HG03342 (cell line): ENCODE results near the gene TICAM2.

ENCODE experiments used
- ATAC-seq: cut with Tn5 transposase; IDR thresholded peaks from one replicate; pipeline ENCODE4 v1.9.1; 2021; ENCODE audit warnings: mild to moderate bottlenecking, moderate library complexity; ENCODE audit not compliant: unreplicated experiment

The TICAM2 gene

DNA sequence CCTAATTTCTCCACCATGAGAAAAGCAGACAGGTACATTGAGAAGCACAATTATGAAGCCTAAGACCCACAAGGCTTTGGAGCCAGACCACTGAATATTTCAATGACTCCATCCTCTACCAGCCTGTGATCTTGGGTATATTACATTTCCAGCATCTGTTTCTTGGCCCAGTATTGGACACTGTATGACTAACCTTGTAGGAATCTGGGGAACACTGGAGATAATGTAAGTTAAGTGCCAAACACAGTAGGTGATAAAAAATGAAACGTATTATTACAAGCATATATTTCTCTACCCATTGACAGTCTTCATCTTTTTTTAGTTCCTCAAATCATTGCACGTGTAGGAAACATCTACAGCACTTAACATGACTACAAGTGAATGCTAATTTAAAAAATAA, 29.1 kb downstream of the TICAM2 start:
- ATAC-seq: no peak

DNA sequence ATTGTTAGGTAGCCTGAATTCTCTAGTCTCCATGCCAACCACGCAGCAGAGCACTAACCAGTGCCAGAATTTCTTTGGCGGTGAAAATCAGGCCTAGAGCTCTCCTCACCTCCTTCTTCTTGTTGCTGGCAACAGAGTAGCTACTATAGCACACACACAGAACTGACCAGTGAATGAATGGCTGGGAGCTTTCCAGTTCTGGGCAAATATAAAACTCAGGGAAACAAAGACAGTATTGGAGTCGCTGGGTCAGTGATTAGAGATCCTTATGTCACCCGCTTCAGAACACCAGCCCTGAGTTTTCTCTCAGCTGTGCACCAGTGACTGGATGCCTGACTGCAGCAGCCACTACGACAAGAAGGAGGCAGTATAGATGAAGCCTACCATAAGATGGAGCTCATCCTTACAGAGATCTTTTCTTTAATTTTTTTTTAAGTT, 30.8 kb downstream of the TICAM2 start:
- no peak for ATAC-seq

DNA sequence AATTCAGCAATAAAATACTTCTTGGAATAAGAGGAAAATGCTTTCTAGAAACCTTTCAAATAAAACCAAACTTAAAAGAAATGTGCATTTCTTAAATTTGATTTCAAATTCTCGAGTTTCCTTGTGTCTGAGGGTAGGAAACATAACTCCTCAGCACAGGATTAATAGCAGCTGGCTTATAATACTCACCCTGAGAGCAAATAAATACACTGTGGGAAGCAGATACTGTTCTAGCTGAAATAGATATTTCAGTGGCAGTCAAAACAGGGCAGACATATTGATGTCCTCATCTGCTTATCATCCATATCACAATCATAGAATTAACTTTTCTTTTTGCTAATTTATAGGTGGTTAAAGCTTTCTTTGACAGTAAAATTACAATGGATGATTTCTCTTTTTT, 33.6 kb downstream of the TICAM2 start:
- no peak for ATAC-seq

GRCh38 chr5:115565233-115565632, 37.0 kb downstream of the TICAM2 start:
- no peak for ATAC-seq

GRCh38 chr5:115561176-115561575, 41.1 kb downstream of the TICAM2 start:
- ATAC-seq: no peak

GRCh38 chr5:115559524-115559923, 42.8 kb downstream of the TICAM2 start:
- no peak for ATAC-seq

DNA sequence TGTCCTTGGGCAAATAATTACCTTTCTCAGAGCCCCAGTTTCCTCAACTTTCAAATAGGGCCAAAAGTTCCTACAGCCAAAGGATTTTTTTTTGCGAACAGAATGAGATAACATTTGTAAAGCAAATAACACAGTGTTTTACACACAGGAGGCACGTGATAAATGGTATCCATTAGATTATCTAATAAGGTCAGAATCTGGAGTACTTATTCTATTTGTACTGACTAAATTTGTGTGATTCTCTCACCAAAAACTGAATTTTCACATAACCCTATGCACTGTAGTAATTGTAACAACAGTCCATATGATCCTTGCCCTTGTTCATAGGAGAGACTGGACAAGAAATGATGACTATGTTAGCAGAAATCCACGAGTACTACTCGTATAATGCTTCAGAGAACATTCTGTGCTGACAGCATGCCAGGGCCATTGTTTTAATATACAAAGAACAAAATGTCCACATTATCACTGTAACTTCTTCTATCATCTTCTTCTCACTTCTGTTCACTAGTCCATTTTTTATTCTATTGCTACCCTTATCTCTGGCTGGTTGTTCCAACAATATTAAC, 43.8 kb downstream of the TICAM2 start:
- no peak for ATAC-seq

- ATAC-seq: no peak
Measured at GRCh38 chr5:115557667-115558387, 44.5 kb downstream of the TICAM2 start.

DNA sequence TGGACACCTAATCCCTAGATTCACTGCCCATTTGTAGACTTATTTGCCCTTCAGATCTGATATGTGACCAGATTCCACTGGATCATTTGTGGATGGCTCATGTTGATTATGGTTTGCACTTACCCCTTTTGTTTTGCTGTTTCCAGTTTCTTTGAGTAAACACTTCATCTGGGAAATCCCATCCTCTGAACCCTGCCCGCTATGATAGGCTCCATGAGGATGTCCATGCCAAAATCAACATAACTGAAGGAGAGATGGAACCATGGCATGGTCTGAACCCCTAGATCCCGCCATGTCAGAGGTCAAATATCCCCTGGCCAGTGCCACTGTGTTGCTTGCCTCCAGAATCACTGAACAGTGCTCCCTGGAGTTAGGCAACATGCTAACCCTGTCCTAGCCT, 46.0 kb downstream of the TICAM2 start:
- no peak for ATAC-seq

GRCh38 chr5:115555084-115555633, 47.1 kb downstream of the TICAM2 start:
- no peak for ATAC-seq

- ATAC-seq: no peak
Measured at GRCh38 chr5:115553082-115553481, 49.2 kb downstream of the TICAM2 start.

DNA sequence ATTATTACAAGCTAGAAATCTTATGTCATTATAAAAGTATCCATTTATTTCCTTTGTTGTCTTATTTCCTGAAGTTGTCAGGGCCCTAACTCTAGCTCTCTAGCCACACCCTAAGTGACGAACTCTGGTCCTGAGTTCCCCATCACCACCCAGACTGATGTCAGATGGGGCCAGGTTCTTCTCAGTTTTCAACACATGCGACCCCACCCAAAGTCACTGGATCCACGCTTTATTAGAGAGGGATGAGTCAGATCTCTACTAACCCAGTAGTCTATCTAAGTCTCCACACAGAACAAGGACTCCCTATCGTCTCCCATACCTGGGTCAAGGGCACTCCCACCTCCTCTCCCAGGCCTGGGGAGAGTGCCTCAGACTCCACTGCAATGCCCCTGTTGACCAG, 50.9 kb downstream of the TICAM2 start:
- no peak for ATAC-seq

DNA sequence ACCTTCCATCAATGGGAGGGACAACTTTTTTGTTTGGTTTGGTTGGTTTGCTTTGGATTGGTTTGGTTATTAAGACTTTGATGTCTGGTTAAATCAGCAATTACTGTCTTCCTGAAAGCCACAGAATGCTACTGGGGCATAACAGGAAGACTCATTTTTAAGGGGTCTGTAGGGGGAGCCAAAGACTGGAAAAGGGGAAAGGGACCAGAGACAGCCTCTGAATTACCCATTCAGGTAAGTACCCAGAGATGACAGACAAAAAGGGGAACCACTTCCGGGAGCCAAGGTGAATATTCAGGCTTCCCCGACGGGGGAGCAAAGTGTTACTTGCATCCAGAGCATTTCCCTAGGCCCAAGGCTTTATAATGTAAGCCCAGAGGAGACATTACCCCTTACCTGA, 53.1 kb downstream of the TICAM2 start:
- ATAC-seq: no peak

DNA sequence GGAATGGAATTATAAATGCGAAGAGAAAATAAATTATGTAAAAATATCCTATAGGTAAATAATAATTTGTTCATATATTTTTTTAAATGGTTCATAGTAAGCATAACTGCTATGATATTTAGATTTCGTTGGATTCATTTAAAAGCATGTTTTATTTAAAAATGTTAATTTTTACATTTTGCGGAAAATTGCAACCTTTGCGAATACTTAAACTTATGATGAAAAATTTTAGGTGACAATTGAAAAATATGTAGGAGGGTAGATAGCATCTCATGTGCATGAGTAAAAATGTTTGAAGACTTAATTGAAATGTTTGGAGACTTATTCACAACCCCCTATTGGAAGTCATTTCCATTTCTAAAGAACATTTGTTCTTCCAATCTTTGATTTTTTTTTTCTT, 53.6 kb downstream of the TICAM2 start:
- no peak for ATAC-seq

GRCh38 chr5:115545351-115545882, 56.9 kb downstream of the TICAM2 start:
- no peak for ATAC-seq

DNA sequence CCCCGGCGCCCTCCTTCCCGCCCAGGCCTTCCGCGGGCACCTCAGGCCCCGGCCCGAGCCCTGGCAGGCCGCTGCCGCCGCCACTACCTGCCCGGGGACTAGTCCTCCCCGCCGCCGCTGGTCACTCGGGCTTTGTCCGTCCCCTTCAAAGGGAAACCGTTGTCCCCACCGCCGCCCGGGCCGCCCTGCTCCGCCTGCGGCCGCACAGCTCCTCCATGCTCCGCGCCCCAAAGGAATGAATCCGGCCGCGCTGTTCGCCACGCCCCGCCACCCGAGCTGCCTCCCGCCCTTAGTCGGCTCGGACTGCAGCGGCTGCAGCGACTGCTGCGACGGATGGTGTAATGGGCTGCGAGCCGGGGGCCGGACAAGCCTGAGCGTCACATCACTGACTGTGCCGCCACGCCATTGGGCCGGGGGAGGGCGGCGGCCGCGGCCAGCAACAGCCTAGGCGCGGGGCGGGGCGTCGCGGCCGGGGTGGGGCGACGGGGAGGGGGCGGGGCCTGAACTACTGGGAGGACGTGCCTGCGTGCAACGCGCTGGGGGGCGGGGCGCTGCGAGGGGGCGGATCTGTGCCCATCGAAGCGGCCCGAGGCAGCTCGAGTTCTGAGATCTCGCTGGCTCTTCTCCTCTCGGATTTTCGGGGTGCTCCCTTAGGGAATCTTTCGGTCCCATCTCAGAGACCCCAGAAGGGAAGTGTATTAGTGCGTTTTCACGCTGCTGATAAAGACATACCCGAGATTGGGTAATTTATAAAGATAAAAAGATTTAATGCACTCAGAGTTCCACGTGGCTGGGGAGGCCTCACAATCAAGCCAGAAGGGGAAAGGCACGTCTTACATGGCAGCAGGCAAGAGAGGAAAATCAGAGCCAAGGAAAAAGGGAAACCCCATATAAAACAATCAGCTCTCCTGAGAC, 57.6 kb downstream of the TICAM2 start, which contains the start of gene FEM1C:
Gene FEM1C, minus strand, starts transcription at position 340 of the 915 bp plus-strand sequence. CDS start 1,282 bp downstream, outside the sequence.
- peak; percentile 95 for ATAC-seq

GRCh38 chr5:115544043-115544435, 58.2 kb downstream of the TICAM2 start:
- ATAC-seq: peak; percentile 5

DNA sequence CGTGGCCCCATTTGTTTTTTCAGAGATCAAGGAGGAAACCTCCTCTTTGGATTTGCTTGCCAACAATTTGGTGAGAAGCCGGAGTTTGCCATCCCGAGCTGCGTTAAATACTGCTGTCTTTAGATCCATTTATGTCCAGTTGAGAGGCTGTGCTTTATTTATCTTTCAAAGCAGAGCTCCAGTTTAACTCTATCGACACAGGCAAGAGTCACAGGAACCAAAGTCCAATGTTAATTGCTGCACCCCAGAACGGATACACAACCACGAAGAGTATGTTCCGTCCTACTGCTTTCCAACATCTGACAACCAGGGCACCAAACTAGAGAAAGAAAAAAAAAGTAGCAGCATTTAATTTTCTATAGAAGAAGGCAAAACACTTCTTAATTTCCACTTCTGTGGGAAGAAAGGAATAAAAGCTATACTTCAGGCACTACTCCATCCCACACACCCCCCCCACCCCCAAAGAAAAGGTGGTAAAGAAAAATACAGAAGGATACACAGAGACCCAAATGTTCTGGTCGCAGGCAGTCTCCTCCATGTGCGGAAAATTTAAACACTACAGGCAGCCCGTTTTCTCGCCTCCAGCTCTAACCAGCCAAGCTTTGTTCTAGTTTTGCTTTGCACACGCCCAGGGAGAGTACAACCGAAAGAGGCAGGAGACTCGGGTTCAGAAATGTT, 58.8 kb downstream of the TICAM2 start:
- ATAC-seq: peak; percentile 35

DNA sequence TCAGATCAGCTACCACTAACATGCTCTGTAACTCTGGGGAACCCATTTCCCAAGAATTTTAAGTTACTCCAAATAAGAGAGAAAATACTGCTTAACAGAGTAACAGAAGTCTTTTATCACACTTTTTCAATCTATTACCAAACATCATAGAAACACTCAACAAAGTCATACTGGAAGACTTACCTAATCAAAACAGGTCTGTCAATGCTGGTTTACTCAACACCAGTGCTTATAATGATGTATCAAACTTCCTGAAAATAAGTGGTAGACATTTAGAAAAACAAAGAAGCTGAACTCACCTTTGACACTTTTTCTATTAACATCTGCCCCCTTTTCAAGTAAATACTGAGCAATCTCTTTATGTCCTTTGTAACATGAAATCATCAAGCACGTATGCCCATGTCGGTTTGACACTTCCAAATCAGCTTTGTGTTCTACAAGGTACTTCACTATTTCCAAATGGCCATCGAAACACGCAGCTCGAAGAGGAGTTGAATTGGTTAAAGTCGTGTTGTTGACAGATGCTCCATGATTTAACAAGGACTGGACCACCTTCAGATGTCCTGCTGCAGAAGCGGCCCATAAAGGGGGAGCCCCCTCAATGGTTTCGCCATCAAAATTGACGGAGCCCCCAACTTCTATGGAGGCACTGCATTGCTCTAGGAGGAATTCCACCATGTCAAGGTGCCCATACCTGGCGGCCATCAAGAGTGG, 59.5 kb downstream of the TICAM2 start:
- ATAC-seq: no peak

GRCh38 chr5:115542086-115542485, 60.2 kb downstream of the TICAM2 start:
- no peak for ATAC-seq
